SK-N-SH (cell line): ENCODE measurements around the gene STARD13.

Experiments
- EP300 ChIP-seq, 2 experiments: IDR thresholded peaks; 2 replicates each; pipeline versions ENCODE4 v1.4.0 to v1.6.1; 2012; ENCODE audit warnings: borderline replicate concordance in 1 of 2, low read depth in 1 of 2, low read length in 1 of 2
- EZH2phosphoT487 ChIP-seq: fragments of 200-600 bp; sonication (generic); IDR thresholded peaks from 2 replicates; pipeline ENCODE4 v1.6.1; 2017; ENCODE audit warnings: low read depth, mixed run types, mild to moderate bottlenecking, antibody characterized with exemption, moderate library complexity, borderline replicate concordance
- GABPA ChIP-seq: IDR thresholded peaks from 2 replicates; pipeline ENCODE4 v1.4.0; 2012; ENCODE audit warnings: low read depth, mild to moderate bottlenecking
- MEF2A ChIP-seq: IDR thresholded peaks from 2 replicates; pipeline ENCODE4 v1.4.0; 2012; ENCODE audit warnings: low read depth, borderline replicate concordance
- POLR2AphosphoS5 ChIP-seq: IDR thresholded peaks from 2 replicates; pipeline ENCODE4 v1.6.1; 2012; ENCODE audit warnings: low read depth, low read length
- RAD21 ChIP-seq: IDR thresholded peaks from 2 replicates; pipeline ENCODE4 v1.6.1; 2012; ENCODE audit warnings: mild to moderate bottlenecking, low read length
- RFX5 ChIP-seq: IDR thresholded peaks from 2 replicates; pipeline ENCODE4 v1.6.1; 2012; ENCODE audit warnings: mild to moderate bottlenecking, improper control_type of control experiment, low read length
- TCF12 ChIP-seq: IDR thresholded peaks from 2 replicates; pipeline ENCODE4 v1.4.0; 2012
- USF1 ChIP-seq: IDR thresholded peaks from 2 replicates; pipeline ENCODE4 v1.4.0; 2012; ENCODE audit warnings: low read depth, borderline replicate concordance
- TF ChIP-seq, protein P1 (sequence below): fragments of 200-600 bp; sonication (generic); IDR thresholded peaks from 2 replicates; pipeline ENCODE4 v1.6.1; 2017; ENCODE audit warnings: antibody characterized with exemption, mild to moderate bottlenecking, moderate library complexity

DNA sequence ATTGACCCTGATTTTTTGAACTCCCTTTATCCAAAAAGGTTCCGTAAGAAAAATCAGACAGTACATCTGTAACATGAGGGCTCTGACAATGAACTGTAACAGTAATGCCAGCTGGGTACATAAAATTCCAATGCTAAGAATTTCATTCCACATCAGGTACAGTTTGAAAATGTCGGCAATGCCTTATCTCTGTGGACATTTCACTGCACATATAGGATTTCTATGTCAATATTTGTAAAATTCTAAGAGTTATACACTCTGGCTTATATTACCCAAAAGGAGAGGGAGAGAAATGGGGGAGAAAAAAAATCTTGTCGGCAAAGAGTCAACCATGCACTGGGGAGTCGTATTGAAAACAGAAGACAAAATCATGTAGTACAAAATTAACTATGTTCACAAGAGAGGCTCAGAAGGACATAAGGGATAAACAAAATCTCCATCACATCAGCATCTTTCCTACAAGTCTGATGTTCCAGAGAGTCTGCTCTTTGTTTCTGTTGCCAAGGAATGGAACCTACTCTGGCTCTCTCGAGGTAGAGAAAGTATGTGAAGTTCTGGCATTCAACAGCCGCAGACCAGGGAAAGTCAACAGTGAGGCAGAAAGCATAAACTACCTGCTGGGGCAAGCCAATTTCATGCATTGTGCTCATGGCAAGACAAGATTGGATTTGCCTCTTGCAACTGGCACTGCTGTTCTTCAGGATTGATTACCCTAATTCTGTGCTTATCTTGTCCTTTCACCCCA, 72.4 kb downstream of the STARD13 start:
- TF ChIP-seq, protein P1, sequence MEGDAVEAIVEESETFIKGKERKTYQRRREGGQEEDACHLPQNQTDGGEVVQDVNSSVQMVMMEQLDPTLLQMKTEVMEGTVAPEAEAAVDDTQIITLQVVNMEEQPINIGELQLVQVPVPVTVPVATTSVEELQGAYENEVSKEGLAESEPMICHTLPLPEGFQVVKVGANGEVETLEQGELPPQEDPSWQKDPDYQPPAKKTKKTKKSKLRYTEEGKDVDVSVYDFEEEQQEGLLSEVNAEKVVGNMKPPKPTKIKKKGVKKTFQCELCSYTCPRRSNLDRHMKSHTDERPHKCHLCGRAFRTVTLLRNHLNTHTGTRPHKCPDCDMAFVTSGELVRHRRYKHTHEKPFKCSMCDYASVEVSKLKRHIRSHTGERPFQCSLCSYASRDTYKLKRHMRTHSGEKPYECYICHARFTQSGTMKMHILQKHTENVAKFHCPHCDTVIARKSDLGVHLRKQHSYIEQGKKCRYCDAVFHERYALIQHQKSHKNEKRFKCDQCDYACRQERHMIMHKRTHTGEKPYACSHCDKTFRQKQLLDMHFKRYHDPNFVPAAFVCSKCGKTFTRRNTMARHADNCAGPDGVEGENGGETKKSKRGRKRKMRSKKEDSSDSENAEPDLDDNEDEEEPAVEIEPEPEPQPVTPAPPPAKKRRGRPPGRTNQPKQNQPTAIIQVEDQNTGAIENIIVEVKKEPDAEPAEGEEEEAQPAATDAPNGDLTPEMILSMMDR, result no peak
- TF ChIP-seq USF1 (no peak), EZH2phosphoT487 (no peak), RAD21 (no peak), GABPA (no peak), POLR2AphosphoS5 (no peak), TCF12 (no peak), EP300 (IDR thresholded peaks at IDR 0.05; ENCODE audit: borderline replicate concordance in 1 of 2, low read depth in 1 of 2, low read length in 1 of 2) (no peak), MEF2A (no peak), RFX5 (no peak)
